Measurements from ENCODE around the gene MAGED1.
"Not testable (repeated sequence)": the region's sequence is repeated elsewhere in the genome, so short reads cannot be mapped to it uniquely, and the experiment has no call there.

MAGED1 gene

DNA sequence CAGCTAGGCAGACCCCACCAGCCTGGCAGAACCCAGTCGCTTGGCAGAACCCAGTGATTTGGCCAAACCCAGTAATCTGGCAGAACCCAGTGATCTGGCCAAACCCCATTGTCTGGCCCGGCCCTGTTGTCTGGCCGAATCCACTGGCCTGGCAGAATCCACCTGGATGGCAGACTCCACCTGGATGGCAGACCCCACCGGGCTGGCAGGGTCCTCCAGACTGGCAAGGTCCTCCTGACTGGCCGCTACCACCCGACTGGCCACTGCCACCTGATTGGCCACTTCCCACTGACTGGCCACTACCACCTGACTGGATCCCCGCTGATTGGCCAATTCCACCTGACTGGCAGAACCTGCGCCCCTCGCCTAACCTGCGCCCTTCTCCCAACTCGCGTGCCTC, 3.2 kb downstream of the MAGED1 start:
- no peak for DNase-seq (ENCODE audit: low read depth in 2 of 2, low spot score in 1 of 2)

- DNase-seq (ENCODE audit: low read depth in 2 of 2, low spot score in 1 of 2) = no peak
Measured at GRCh38 chrX:51899741-51900140, 6.3 kb downstream of the MAGED1 start.

GRCh38 chrX:51902510-51903050, 9.2 kb downstream of the MAGED1 start:
- DNase-seq (ENCODE audit: low read depth in 2 of 2, low spot score in 1 of 2) = no peak

GRCh38 chrX:51905152-51905551, 11.7 kb downstream of the MAGED1 start:
- not testable (repeated sequence) for DNase-seq (ENCODE audit: low read depth in 2 of 2, low spot score in 1 of 2)

DNA sequence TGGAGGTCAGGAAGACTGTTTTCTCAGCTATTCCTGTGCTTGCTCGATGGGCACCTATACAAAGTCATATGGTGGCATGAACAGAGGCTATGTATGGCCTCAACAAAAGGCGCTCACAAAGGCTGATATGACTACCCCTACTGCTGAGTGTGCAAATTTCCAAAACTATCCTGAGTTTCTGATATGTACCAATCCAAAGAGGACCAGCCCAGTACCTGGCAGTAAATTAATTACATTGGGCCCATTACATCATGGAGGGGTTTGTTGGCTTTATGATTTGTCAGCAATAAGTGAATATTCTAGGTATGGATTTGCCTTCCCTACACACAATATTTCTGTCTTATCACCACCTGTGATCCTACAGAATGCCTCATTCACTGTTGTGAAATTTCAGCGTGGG, 12.3 kb downstream of the MAGED1 start:
- DNase-seq (ENCODE audit: low read depth in 2 of 2, low spot score in 1 of 2) = no peak

DNA sequence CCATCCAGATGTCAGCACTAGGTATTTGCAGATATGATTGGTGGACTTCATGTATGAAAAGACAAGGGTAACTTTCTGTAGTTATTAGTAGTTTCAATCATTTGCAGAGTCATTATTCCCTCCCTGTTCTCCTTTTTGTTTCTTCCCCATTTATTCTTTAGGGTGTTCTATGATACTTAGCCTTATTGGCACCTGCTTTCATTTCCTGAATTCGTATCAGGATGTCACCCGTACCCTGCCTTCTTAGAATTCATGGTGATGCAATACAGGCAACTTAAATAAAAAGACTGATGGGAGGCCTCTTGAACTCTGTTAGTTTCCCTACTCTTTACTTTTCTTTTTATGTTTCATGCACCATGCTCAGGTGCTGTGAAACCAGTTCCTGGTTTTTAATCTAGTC, 24.2 kb downstream of the MAGED1 start:
- no peak for DNase-seq (ENCODE audit: low read depth in 2 of 2, low spot score in 1 of 2)

GRCh38 chrX:51922561-51922960, 29.1 kb downstream of the MAGED1 start:
- no peak for DNase-seq (ENCODE audit: low read depth in 2 of 2, low spot score in 1 of 2)

DNA sequence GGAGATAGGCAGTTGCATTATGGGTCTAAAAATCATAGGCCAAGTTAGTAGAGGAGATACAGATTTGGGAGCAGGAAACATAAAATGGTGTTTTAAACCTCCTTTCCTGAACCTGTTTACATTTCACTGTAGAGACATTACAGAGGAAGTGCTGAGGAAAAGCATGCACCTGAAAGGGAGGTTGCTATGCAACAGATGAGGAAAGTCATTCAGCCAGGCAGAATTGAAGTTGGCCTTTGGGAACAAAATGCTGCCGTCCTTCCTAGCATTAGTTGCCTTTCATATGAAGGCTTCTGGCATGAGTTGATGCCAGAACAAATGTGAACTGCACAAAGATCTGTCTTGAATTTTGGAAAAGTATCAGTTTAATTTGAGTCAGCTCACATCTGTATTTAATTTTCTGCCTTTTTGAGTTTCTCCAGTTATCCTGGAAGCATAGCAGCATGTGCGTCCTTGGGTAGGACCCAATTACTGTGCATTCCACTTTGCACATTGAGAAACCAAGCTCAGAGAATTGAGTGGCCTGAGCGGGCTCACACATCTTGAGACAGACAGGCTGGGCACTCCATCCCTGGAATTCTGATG, 38.2 kb downstream of the MAGED1 start:
- DNase-seq (ENCODE audit: low read depth in 2 of 2, low spot score in 1 of 2) = no peak
